ENCODE data around the gene SNRNP70. TPM values are rescaled to one million over a fixed set of nuclear protein-coding genes. Genes with fewer than 3 reads are reported as not detected.

Gene SNRNP70
- total and polyA plus RNA-seq, 2 of the 13 experiments (the other 11 are each of a cell fraction or from before 2014, with no cell fraction given): 150 to 210 TPM

GRCh38 chr19:49085020-49085867, at the start of gene SNRNP70 (continued):
- TF ChIP-seq ZNF446 (CRISPR knock-in tag; IDR thresholded peaks at IDR 0.05): no peak
- TF ChIP-seq, protein P1, sequence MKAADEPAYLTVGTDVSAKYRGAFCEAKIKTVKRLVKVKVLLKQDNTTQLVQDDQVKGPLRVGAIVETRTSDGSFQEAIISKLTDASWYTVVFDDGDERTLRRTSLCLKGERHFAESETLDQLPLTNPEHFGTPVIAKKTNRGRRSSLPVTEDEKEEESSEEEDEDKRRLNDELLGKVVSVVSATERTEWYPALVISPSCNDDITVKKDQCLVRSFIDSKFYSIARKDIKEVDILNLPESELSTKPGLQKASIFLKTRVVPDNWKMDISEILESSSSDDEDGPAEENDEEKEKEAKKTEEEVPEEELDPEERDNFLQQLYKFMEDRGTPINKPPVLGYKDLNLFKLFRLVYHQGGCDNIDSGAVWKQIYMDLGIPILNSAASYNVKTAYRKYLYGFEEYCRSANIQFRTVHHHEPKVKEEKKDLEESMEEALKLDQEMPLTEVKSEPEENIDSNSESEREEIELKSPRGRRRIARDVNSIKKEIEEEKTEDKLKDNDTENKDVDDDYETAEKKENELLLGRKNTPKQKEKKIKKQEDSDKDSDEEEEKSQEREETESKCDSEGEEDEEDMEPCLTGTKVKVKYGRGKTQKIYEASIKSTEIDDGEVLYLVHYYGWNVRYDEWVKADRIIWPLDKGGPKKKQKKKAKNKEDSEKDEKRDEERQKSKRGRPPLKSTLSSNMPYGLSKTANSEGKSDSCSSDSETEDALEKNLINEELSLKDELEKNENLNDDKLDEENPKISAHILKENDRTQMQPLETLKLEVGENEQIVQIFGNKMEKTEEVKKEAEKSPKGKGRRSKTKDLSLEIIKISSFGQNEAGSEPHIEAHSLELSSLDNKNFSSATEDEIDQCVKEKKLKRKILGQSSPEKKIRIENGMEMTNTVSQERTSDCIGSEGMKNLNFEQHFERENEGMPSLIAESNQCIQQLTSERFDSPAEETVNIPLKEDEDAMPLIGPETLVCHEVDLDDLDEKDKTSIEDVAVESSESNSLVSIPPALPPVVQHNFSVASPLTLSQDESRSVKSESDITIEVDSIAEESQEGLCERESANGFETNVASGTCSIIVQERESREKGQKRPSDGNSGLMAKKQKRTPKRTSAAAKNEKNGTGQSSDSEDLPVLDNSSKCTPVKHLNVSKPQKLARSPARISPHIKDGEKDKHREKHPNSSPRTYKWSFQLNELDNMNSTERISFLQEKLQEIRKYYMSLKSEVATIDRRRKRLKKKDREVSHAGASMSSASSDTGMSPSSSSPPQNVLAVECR (CRISPR knock-in tag; IDR thresholded peaks at IDR 0.05; ENCODE audit: borderline replicate concordance): peak; percentile 94; the same call in 1 of the 2 replicates
- TF ChIP-seq, protein P2, sequence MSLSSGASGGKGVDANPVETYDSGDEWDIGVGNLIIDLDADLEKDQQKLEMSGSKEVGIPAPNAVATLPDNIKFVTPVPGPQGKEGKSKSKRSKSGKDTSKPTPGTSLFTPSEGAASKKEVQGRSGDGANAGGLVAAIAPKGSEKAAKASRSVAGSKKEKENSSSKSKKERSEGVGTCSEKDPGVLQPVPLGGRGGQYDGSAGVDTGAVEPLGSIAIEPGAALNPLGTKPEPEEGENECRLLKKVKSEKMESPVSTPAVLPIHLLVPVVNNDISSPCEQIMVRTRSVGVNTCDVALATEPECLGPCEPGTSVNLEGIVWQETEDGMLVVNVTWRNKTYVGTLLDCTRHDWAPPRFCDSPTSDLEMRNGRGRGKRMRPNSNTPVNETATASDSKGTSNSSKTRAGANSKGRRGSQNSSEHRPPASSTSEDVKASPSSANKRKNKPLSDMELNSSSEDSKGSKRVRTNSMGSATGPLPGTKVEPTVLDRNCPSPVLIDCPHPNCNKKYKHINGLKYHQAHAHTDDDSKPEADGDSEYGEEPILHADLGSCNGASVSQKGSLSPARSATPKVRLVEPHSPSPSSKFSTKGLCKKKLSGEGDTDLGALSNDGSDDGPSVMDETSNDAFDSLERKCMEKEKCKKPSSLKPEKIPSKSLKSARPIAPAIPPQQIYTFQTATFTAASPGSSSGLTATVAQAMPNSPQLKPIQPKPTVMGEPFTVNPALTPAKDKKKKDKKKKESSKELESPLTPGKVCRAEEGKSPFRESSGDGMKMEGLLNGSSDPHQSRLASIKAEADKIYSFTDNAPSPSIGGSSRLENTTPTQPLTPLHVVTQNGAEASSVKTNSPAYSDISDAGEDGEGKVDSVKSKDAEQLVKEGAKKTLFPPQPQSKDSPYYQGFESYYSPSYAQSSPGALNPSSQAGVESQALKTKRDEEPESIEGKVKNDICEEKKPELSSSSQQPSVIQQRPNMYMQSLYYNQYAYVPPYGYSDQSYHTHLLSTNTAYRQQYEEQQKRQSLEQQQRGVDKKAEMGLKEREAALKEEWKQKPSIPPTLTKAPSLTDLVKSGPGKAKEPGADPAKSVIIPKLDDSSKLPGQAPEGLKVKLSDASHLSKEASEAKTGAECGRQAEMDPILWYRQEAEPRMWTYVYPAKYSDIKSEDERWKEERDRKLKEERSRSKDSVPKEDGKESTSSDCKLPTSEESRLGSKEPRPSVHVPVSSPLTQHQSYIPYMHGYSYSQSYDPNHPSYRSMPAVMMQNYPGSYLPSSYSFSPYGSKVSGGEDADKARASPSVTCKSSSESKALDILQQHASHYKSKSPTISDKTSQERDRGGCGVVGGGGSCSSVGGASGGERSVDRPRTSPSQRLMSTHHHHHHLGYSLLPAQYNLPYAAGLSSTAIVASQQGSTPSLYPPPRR (CRISPR knock-in tag; IDR thresholded peaks at IDR 0.05; ENCODE audit: borderline replicate concordance): 0 out of 2 replicates have a peak, but pooled peaks have one; percentile 13
- TF ChIP-seq NPAS2 (CRISPR knock-in tag; IDR thresholded peaks at IDR 0.05; ENCODE audit: borderline replicate concordance): no peak
- peak; percentile 80; the same call in 1 of the 2 replicates for TF ChIP-seq KDM5B (CRISPR knock-in tag; IDR thresholded peaks at IDR 0.05; ENCODE audit: borderline replicate concordance)
- TF ChIP-seq, protein P3, sequence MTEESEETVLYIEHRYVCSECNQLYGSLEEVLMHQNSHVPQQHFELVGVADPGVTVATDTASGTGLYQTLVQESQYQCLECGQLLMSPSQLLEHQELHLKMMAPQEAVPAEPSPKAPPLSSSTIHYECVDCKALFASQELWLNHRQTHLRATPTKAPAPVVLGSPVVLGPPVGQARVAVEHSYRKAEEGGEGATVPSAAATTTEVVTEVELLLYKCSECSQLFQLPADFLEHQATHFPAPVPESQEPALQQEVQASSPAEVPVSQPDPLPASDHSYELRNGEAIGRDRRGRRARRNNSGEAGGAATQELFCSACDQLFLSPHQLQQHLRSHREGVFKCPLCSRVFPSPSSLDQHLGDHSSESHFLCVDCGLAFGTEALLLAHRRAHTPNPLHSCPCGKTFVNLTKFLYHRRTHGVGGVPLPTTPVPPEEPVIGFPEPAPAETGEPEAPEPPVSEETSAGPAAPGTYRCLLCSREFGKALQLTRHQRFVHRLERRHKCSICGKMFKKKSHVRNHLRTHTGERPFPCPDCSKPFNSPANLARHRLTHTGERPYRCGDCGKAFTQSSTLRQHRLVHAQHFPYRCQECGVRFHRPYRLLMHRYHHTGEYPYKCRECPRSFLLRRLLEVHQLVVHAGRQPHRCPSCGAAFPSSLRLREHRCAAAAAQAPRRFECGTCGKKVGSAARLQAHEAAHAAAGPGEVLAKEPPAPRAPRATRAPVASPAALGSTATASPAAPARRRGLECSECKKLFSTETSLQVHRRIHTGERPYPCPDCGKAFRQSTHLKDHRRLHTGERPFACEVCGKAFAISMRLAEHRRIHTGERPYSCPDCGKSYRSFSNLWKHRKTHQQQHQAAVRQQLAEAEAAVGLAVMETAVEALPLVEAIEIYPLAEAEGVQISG (CRISPR knock-in tag; IDR thresholded peaks at IDR 0.05): peak; percentile 78
- TF ChIP-seq, protein P4, sequence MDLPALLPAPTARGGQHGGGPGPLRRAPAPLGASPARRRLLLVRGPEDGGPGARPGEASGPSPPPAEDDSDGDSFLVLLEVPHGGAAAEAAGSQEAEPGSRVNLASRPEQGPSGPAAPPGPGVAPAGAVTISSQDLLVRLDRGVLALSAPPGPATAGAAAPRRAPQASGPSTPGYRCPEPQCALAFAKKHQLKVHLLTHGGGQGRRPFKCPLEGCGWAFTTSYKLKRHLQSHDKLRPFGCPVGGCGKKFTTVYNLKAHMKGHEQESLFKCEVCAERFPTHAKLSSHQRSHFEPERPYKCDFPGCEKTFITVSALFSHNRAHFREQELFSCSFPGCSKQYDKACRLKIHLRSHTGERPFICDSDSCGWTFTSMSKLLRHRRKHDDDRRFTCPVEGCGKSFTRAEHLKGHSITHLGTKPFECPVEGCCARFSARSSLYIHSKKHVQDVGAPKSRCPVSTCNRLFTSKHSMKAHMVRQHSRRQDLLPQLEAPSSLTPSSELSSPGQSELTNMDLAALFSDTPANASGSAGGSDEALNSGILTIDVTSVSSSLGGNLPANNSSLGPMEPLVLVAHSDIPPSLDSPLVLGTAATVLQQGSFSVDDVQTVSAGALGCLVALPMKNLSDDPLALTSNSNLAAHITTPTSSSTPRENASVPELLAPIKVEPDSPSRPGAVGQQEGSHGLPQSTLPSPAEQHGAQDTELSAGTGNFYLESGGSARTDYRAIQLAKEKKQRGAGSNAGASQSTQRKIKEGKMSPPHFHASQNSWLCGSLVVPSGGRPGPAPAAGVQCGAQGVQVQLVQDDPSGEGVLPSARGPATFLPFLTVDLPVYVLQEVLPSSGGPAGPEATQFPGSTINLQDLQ (CRISPR knock-in tag; IDR thresholded peaks at IDR 0.05): peak; percentile 94; the same call in 1 of the 2 replicates
- no peak for TF ChIP-seq ZNF33A (CRISPR knock-in tag; IDR thresholded peaks at IDR 0.05; ENCODE audit: borderline replicate concordance)
- TF ChIP-seq TCF12 (IDR thresholded peaks at IDR 0.05): no peak
- TF ChIP-seq TCF12 (CRISPR knock-in tag; IDR thresholded peaks at IDR 0.05): 0 out of 2 replicates have a peak, but pooled peaks have one; percentile 68
